CD14-positive monocyte (primary cell): ENCODE data around the gene TMEM225. TPM values are rescaled to one million over a fixed set of nuclear protein-coding genes. Genes with fewer than 3 reads are reported as not detected.

Experiments used
- DNase-seq, 3 donors: peaks; one replicate each; pipeline ENCODE4 v3.0.0-alpha.2; 2011 to 2022
- H2AFZ ChIP-seq: 2 replicates; pipeline ENCODE4 v1.6.0; 2012; ENCODE audit warnings: mild to moderate bottlenecking, low read depth, low read length, inconsistent platforms; ENCODE audit not compliant: insufficient read depth, poor library complexity, severe bottlenecking
- H3K27ac ChIP-seq, 2 donors: 1 replicate in 1 of 2; 2 replicates in 1 of 2; pipeline ENCODE4 v1.5.1; 2012 to 2013; ENCODE audit warnings: low read length in 2 of 2, control low read depth in 1 of 2, inconsistent platforms in 1 of 2, low read depth in 1 of 2, mild to moderate bottlenecking in 1 of 2
- H3K27me3 ChIP-seq, 2 donors: one replicate each; pipeline versions ENCODE4 v1.6.0 to v1.6.1; 2011 to 2013; ENCODE audit warnings: low read length in 2 of 2; ENCODE audit not compliant: control insufficient read depth in 2 of 2, insufficient read depth in 2 of 2
- H3K36me3 ChIP-seq, 2 donors: replicated peaks in 1 of 2; 1 replicate in 1 of 2; 2 replicates in 1 of 2; pipeline versions ENCODE4 v1.5.1 to v1.6.1; 2012 to 2013; ENCODE audit warnings: low read length in 2 of 2, control low read depth in 1 of 2, inconsistent platforms in 1 of 2, mild to moderate bottlenecking in 1 of 2; ENCODE audit not compliant: insufficient read depth in 2 of 2, control insufficient read depth in 1 of 2
- H3K4me1 ChIP-seq, 2 donors: 1 replicate in 1 of 2; 2 replicates in 1 of 2; pipeline versions ENCODE4 v1.5.1 to v1.6.1; 2012 to 2013; ENCODE audit warnings: low read length in 2 of 2, control low read depth in 1 of 2, inconsistent platforms in 1 of 2, mild to moderate bottlenecking in 1 of 2, moderate library complexity in 1 of 2; ENCODE audit not compliant: insufficient read depth in 2 of 2, control insufficient read depth in 1 of 2
- H3K4me2 ChIP-seq: replicated peaks from 2 replicates; pipeline ENCODE3; 2012; ENCODE audit warnings: low read length, moderate library complexity, mild to moderate bottlenecking; ENCODE audit not compliant: poor library complexity, severe bottlenecking; ENCODE audit errors: extremely low read depth
- H3K4me3 ChIP-seq, 3 experiments: fragments of 200-600 bp in 1 of 3; sonication (generic) in 1 of 3; replicated peaks in 1 of 3; 1 replicate in 2 of 3; 2 replicates in 1 of 3; pipeline ENCODE4 v1.5.1; 2011 to 2013; ENCODE audit warnings: low read length in 3 of 3, mild to moderate bottlenecking in 3 of 3, control low read depth in 2 of 3, low read depth in 2 of 3, inconsistent platforms in 1 of 3, moderate library complexity in 1 of 3
- H3K79me2 ChIP-seq: 2 replicates; pipeline ENCODE4 v1.6.0; 2012; ENCODE audit warnings: mild to moderate bottlenecking, control low read depth, inconsistent platforms, low read length, moderate library complexity; ENCODE audit not compliant: insufficient read depth
- H3K9ac ChIP-seq: 2 replicates; pipeline ENCODE4 v1.6.0; 2017; ENCODE audit warnings: low read length, mild to moderate bottlenecking; ENCODE audit not compliant: insufficient read depth, poor library complexity, severe bottlenecking
- H3K9me3 ChIP-seq, 2 donors: replicated peaks in 1 of 2; 1 replicate in 1 of 2; 2 replicates in 1 of 2; pipeline versions ENCODE4 v1.5.1 to v1.6.1; 2012 to 2013; ENCODE audit warnings: low read length in 2 of 2, control low read depth in 1 of 2; ENCODE audit not compliant: control insufficient read depth in 1 of 2, insufficient read depth in 1 of 2
- H4K20me1 ChIP-seq: 2 replicates; pipeline ENCODE4 v1.6.0; 2012; ENCODE audit warnings: mild to moderate bottlenecking, low read length, control low read depth, moderate library complexity; ENCODE audit not compliant: insufficient read depth
- H3K27ac Mint-ChIP-seq, 7 donors: one replicate each; pipeline ENCODE4 v1.8.0; 2020; ENCODE audit warnings: mild to moderate bottlenecking in 7 of 7, mixed read lengths in 7 of 7, moderate library complexity in 6 of 7, inconsistent platforms in 2 of 7
- H3K27me3 Mint-ChIP-seq, 3 donors: one replicate each; pipeline ENCODE4 v1.8.0; 2021 to 2022; ENCODE audit warnings: low read depth in 3 of 3, mild to moderate bottlenecking in 3 of 3, mixed read lengths in 3 of 3, moderate library complexity in 3 of 3, inconsistent platforms in 1 of 3
- H3K36me3 Mint-ChIP-seq, 2 donors: one replicate each; pipeline ENCODE4 v1.8.0; 2020; ENCODE audit warnings: mixed read lengths in 2 of 2, inconsistent platforms in 1 of 2, mild to moderate bottlenecking in 1 of 2
- H3K4me1 Mint-ChIP-seq: one replicate; pipeline ENCODE4 v1.8.0; 2020; ENCODE audit warnings: mild to moderate bottlenecking, mixed read lengths
- H3K4me3 Mint-ChIP-seq, 2 donors: one replicate each; pipeline ENCODE4 v1.8.0; 2020; ENCODE audit warnings: mild to moderate bottlenecking in 2 of 2, mixed read lengths in 2 of 2, moderate library complexity in 1 of 2
- H3K9me3 Mint-ChIP-seq, 7 donors: one replicate each; pipeline ENCODE4 v1.8.0; 2020 to 2022; ENCODE audit warnings: mixed read lengths in 7 of 7, mild to moderate bottlenecking in 6 of 7, moderate library complexity in 6 of 7, inconsistent platforms in 2 of 7
- CTCF ChIP-seq: fragments of 200-600 bp; IDR thresholded peaks from one replicate; pipeline ENCODE4 v1.8.0; 2022; ENCODE audit warnings: antibody characterized with exemption, mild to moderate bottlenecking
- WGBS: methylation state at CpG from one replicate; pipeline ENCODE4 v1.1.5; 2013; ENCODE audit warnings: missing lambda C conversion rate; ENCODE audit not compliant: insufficient coverage; 5-methylcytosine and 5-hydroxymethylcytosine counted together
- intact Hi-C, 2 donors: fragments of 100-400 bp; cut with micrococcal nuclease; formaldehyde crosslinking; loops; one replicate each; pipeline versions ENCODE4 v1.15.0 to v1.15.1; 2023
- polyA minus RNA-seq: library from RNA; depleted of rRNA, polyadenylated mRNA; stranded (reverse); fragments of >200 nt; gene quantifications from 2 replicates; pipeline ENCODE4 v1.2.3, GENCODE V29; 2012
- polyA plus RNA-seq, 3 donors: library from polyadenylated mRNA; depleted of rRNA in 1 of 3; unstranded in 2 of 3; stranded (reverse) in 1 of 3; fragments of 300-500 nt in 2 of 3; fragments of >200 nt in 1 of 3; fragmentation: Illumina TruSeq in 2 of 3; gene quantifications; 1 replicate in 2 of 3; 2 replicates in 1 of 3; pipeline ENCODE4 v1.2.3, GENCODE V29; 2012 to 2021
- total RNA-seq, 12 experiments: library from RNA in 1 of 12; stranded (reverse) in 1 of 12; fragments of 120-200 nt in 1 of 12; gene quantifications; one replicate each; pipeline ENCODE4 v1.2.4 and lab custom pipeline; 2013 to 2026; ENCODE audit warnings: mixed read lengths in 6 of 12, inconsistent platforms in 1 of 12

Gene TMEM225
- total RNA-seq (2013), result not detected
- polyA plus RNA-seq, result not detected
- not detected in 2 replicates for polyA minus RNA-seq
- 0 to 0.35 (median 0) reads per million in 11 experiments for total RNA-seq (lab: John Stamatoyannopoulos, UW)

GRCh38 chr11:123885570-123885969 is at the start of gene TMEM225:
TSS of gene TMEM225 (minus strand) at chr11:123885670. CDS start at chr11:123885425, 245 bp downstream.
- H4K20me1 ChIP-seq, result no peaks in the 10 kb centered on the region
- no peak within 1 kb of the TSS for H3K4me3 Mint-ChIP-seq
- no peaks in the 10 kb centered on the region for H3K79me2 ChIP-seq
- no peaks in the 10 kb centered on the region for H3K36me3 Mint-ChIP-seq
- no peaks in the 10 kb centered on the region for H3K27me3 ChIP-seq
- no peak within 1 kb of the TSS for H2AFZ ChIP-seq
- TF ChIP-seq CTCF, result no peak
- no peak within 1 kb of the TSS for H3K4me3 ChIP-seq
- peaks cover 0 to 3% (median under 1%) of the 10 kb centered on the region in 7 donors for H3K9me3 Mint-ChIP-seq
- H3K36me3 ChIP-seq, result no peaks in the 10 kb centered on the region
- H3K4me2 ChIP-seq, result no peak within 1 kb of the TSS
- H3K27ac Mint-ChIP-seq, result no peak within 1 kb of the TSS
- peaks cover 0 to 1% (median 0%) of the 10 kb centered on the region in 3 donors for H3K27me3 Mint-ChIP-seq
- H3K9ac ChIP-seq, result no peak within 1 kb of the TSS
- DNase-seq, result no peak
- WGBS, result 100% methylated on average over 2 of the region's 3 CpGs
- no peaks in the 10 kb centered on the region for H3K9me3 ChIP-seq
- H3K4me1 ChIP-seq, result no peaks in the 10 kb centered on the region
- no peak within 1 kb of the TSS for H3K27ac ChIP-seq
- no peaks in the 10 kb centered on the region for H3K4me1 Mint-ChIP-seq
- intact Hi-C loops, result no loop called here

- Mint-ChIP-seq H3K9me3 (peaks cover 0 to 8% (median 3%) of the 10 kb centered on the region in 7 donors), H3K27ac (no peak overlapping the region), H3K4me1 (no peaks in the 10 kb centered on the region), H3K27me3 (no peaks in the 10 kb centered on the region), H3K4me3 (no peak overlapping the region), H3K36me3 (no peaks in the 10 kb centered on the region)
- no peaks in the 10 kb centered on the region for H3K27me3 ChIP-seq
- no peak for DNase-seq
- no CpG with 5 or more reads among the region's 1 CpG for WGBS
- no peak overlapping the region for H3K9ac ChIP-seq
- no peak overlapping the region for H3K27ac ChIP-seq
- H3K79me2 ChIP-seq, result no peaks in the 10 kb centered on the region
- H3K4me3 ChIP-seq, result no peak overlapping the region
- H3K4me2 ChIP-seq, result no peak overlapping the region
- H3K4me1 ChIP-seq, result no peaks in the 10 kb centered on the region
- H3K9me3 ChIP-seq, result no peaks in the 10 kb centered on the region
- TF ChIP-seq CTCF, result no peak
- H4K20me1 ChIP-seq, result no peaks in the 10 kb centered on the region
- intact Hi-C loops, result no loop called here
- no peak overlapping the region for H2AFZ ChIP-seq
- no peaks in the 10 kb centered on the region for H3K36me3 ChIP-seq
Observed at GRCh38 chr11:123924027-123924426, 38.6 kb upstream of the TMEM225 start.
